WTC11 (cell line): ENCODE measurements around the gene PLXNA2. TPM values are rescaled to one million over a fixed set of nuclear protein-coding genes. Genes with fewer than 3 reads are reported as not detected.

ENCODE experiments used
- ATAC-seq: fragments of 200-7000 bp; cut with Tn5 transposase; 2 replicates; pipeline ENCODE4 v1.10.0; 2021; ENCODE audit warnings: mild to moderate bottlenecking, moderate library complexity
- CTCF ChIA-PET: fragments of 300-600 bp; sonication (Branson Sonifier 250); formaldehyde crosslinking; loops from one replicate; lab custom pipeline; 2021; ENCODE audit warnings: antibody characterized with exemption; lab: Charles Lee
- POLR2A ChIA-PET: fragments of 350-600 bp; sonication (Branson Sonifier 250); formaldehyde crosslinking; loops from one replicate; lab custom pipeline; 2021; ENCODE audit warnings: antibody characterized with exemption; lab: Charles Lee
- DNase-seq: peaks from one replicate; pipeline ENCODE4 v3.0.0; 2021; ENCODE audit warnings: low spot score
- H3K27ac Mint-ChIP-seq: 2 replicates; pipeline ENCODE4 v1.8.0; 2021; ENCODE audit warnings: mixed read lengths
- H3K27me3 Mint-ChIP-seq: 2 replicates; pipeline ENCODE4 v1.8.0; 2021; ENCODE audit warnings: low read depth, mild to moderate bottlenecking, moderate library complexity, mixed read lengths
- H3K36me3 Mint-ChIP-seq: 2 replicates; pipeline ENCODE4 v1.8.0; 2021; ENCODE audit warnings: mixed read lengths
- H3K4me1 Mint-ChIP-seq: 2 replicates; pipeline ENCODE4 v1.8.0; 2022; ENCODE audit warnings: mixed read lengths
- H3K4me3 Mint-ChIP-seq: 2 replicates; pipeline ENCODE4 v1.8.0; 2021; ENCODE audit warnings: mild to moderate bottlenecking, moderate library complexity, mixed read lengths
- H3K9me3 Mint-ChIP-seq: 2 replicates; pipeline ENCODE4 v1.8.0; 2021; ENCODE audit warnings: mixed read lengths
- AFF4 ChIP-seq: sonication (generic); formaldehyde crosslinking; IDR thresholded peaks from 2 replicates; pipeline ENCODE4 v1.8.1; 2023; ENCODE audit warnings: mild to moderate bottlenecking, missing genetic modification reagents, borderline replicate concordance
- ATF1 ChIP-seq: sonication (generic); formaldehyde crosslinking; IDR thresholded peaks from 2 replicates; pipeline ENCODE4 v1.8.1; 2023; ENCODE audit warnings: mild to moderate bottlenecking, moderate library complexity, missing genetic modification reagents
- ATF2 ChIP-seq: sonication (generic); formaldehyde crosslinking; IDR thresholded peaks from 2 replicates; pipeline ENCODE4 v1.8.1; 2022; ENCODE audit warnings: low read depth, missing genetic modification reagents, borderline replicate concordance
- E2F1 ChIP-seq: sonication (generic); formaldehyde crosslinking; IDR thresholded peaks from 2 replicates; pipeline ENCODE4 v1.8.0; 2022; ENCODE audit warnings: mild to moderate bottlenecking, missing genetic modification reagents
- EMX1 ChIP-seq: fragments of 250-450 bp; sonication (Bioruptor Pico); IDR thresholded peaks from 2 replicates; pipeline ENCODE4 v1.8.0; 2021; ENCODE audit warnings: mild to moderate bottlenecking
- MLX ChIP-seq: sonication (generic); formaldehyde crosslinking; IDR thresholded peaks from 2 replicates; pipeline ENCODE4 v1.8.1; 2023; ENCODE audit warnings: mild to moderate bottlenecking, missing genetic modification reagents, moderate library complexity
- SMAD3 ChIP-seq: sonication (generic); formaldehyde crosslinking; IDR thresholded peaks from 2 replicates; pipeline ENCODE4 v1.8.0; 2022; ENCODE audit warnings: missing genetic modification reagents, mild to moderate bottlenecking, borderline replicate concordance
- ZNF416 ChIP-seq: fragments of 250-450 bp; sonication (Bioruptor Pico); IDR thresholded peaks from 2 replicates; pipeline ENCODE4 v1.9.0; 2021; ENCODE audit warnings: mild to moderate bottlenecking, inconsistent platforms
- total RNA-seq: library from RNA; stranded (reverse); gene quantifications from 3 replicates; pipeline ENCODE4 v1.2.3, GENCODE V29; 2021
- TF ChIP-seq, protein P1 (sequence below): sonication (generic); formaldehyde crosslinking; IDR thresholded peaks from 2 replicates; pipeline ENCODE4 v1.8.0; 2023; ENCODE audit warnings: mild to moderate bottlenecking, missing genetic modification reagents
- TF ChIP-seq, protein P2 (sequence below): sonication (generic); formaldehyde crosslinking; IDR thresholded peaks from 2 replicates; pipeline ENCODE4 v1.8.0; 2022; ENCODE audit warnings: missing genetic modification reagents

PLXNA2 gene
- total RNA-seq, 1 experiment from 2014 or later, result 4.2 TPM

DNA sequence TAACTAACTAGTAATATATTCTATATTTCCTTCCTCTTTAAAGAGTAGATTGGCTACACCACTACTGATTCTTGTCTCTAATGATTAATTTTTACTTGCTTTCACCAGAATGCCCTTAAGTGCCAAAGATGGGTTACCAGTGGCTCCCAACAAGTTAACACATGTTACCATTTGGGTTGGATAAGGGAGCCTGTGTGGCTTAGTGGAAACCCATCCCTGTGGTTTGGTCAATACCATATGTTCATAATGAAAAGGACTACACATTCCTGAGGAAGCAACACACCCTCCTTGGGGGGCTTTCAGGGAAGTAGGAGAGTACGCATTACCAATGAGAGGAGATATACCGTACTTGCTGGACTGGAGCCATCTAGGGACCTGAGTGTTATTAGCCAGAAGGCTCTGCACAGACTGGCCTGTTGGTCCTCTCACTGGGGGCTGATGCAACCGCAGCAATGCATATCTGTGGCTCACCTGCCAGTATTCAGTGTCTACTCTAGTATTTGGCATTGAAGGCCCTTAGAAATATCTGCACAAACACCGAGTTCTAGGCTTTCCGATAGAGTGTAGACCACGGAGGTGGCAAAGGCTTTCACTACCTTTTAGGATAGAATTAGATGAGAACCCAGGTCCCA lies 29.3 kb upstream of the PLXNA2 start (continued):
- TF ChIP-seq, protein P1, sequence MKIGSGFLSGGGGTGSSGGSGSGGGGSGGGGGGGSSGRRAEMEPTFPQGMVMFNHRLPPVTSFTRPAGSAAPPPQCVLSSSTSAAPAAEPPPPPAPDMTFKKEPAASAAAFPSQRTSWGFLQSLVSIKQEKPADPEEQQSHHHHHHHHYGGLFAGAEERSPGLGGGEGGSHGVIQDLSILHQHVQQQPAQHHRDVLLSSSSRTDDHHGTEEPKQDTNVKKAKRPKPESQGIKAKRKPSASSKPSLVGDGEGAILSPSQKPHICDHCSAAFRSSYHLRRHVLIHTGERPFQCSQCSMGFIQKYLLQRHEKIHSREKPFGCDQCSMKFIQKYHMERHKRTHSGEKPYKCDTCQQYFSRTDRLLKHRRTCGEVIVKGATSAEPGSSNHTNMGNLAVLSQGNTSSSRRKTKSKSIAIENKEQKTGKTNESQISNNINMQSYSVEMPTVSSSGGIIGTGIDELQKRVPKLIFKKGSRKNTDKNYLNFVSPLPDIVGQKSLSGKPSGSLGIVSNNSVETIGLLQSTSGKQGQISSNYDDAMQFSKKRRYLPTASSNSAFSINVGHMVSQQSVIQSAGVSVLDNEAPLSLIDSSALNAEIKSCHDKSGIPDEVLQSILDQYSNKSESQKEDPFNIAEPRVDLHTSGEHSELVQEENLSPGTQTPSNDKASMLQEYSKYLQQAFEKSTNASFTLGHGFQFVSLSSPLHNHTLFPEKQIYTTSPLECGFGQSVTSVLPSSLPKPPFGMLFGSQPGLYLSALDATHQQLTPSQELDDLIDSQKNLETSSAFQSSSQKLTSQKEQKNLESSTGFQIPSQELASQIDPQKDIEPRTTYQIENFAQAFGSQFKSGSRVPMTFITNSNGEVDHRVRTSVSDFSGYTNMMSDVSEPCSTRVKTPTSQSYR (CRISPR knock-in tag), result no peak

DNA sequence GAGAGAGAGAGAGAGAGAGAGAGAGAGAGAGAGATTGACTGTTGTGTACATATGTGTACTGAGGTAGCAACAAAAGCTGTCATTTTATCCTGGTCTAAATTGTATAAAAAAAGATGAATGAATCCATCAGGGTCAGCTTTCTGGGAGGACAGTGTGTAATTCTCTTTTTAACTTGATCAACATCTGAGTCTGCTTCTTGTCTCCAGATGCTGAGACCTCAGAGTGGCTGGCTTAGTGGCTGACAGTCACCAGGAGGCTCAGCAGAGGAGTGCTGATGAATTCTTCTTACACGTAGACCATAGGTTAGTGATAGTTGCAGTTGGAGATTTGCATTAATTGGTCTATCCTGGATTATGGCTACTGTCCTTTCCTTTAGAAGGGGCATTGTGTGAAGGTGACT lies 28.5 kb upstream of the PLXNA2 start:
- no peak overlapping the region for H3K27ac Mint-ChIP-seq
- POLR2A ChIA-PET, result interaction anchor here (0.8 kb wide), 1 partner anchor 22 kb away, joined by 3 read pairs; no protein-coding TSS in a partner anchor
- TF ChIP-seq MLX (CRISPR knock-in tag) (no peak), EMX1 (CRISPR knock-in tag) (no peak), SMAD3 (no peak), ATF1 (CRISPR knock-in tag) (no peak), ATF2 (CRISPR knock-in tag) (no peak), AFF4 (no peak), ZNF416 (CRISPR knock-in tag) (no peak), E2F1 (CRISPR knock-in tag) (no peak)
- TF ChIP-seq, protein P2, sequence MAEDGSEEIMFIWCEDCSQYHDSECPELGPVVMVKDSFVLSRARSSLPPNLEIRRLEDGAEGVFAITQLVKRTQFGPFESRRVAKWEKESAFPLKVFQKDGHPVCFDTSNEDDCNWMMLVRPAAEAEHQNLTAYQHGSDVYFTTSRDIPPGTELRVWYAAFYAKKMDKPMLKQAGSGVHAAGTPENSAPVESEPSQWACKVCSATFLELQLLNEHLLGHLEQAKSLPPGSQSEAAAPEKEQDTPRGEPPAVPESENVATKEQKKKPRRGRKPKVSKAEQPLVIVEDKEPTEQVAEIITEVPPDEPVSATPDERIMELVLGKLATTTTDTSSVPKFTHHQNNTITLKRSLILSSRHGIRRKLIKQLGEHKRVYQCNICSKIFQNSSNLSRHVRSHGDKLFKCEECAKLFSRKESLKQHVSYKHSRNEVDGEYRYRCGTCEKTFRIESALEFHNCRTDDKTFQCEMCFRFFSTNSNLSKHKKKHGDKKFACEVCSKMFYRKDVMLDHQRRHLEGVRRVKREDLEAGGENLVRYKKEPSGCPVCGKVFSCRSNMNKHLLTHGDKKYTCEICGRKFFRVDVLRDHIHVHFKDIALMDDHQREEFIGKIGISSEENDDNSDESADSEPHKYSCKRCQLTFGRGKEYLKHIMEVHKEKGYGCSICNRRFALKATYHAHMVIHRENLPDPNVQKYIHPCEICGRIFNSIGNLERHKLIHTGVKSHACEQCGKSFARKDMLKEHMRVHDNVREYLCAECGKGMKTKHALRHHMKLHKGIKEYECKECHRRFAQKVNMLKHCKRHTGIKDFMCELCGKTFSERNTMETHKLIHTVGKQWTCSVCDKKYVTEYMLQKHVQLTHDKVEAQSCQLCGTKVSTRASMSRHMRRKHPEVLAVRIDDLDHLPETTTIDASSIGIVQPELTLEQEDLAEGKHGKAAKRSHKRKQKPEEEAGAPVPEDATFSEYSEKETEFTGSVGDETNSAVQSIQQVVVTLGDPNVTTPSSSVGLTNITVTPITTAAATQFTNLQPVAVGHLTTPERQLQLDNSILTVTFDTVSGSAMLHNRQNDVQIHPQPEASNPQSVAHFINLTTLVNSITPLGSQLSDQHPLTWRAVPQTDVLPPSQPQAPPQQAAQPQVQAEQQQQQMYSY (CRISPR knock-in tag), result no peak
- TF ChIP-seq, all 79 proteins: peak for 0
- CTCF ChIA-PET, result interaction anchor here (0.6 to 1.2 kb wide), 3 partner anchors 21 to 251 kb away, joined by 3 to 4 read pairs (median 3); no protein-coding TSS in a partner anchor
- no peaks in the 10 kb centered on the region for H3K36me3 Mint-ChIP-seq
- no peaks in the 10 kb centered on the region for H3K9me3 Mint-ChIP-seq
- H3K27me3 Mint-ChIP-seq, result peaks cover 2% of the 10 kb centered on the region; the same call in 1 of the 2 replicates
- no peak for DNase-seq
- no peak for ATAC-seq
- H3K4me3 Mint-ChIP-seq, result no peak overlapping the region
- H3K4me1 Mint-ChIP-seq, result peaks cover 38% of the 10 kb centered on the region
